Liver (tissue), 3 donors: ENCODE results near the gene PDE6B.

Experiments used
- ATF3 ChIP-seq: IDR thresholded peaks from 2 replicates; pipeline ENCODE4 v1.6.1; 2016; ENCODE audit warnings: antibody characterized with exemption
- CTCF ChIP-seq: fragments of 150-350 bp; IDR thresholded peaks from 2 replicates; pipeline ENCODE4 v1.5.1; 2017; ENCODE audit warnings: improper control_type of control experiment, low read depth, low read length; ENCODE audit not compliant: missing input control
- ZBTB33 ChIP-seq: IDR thresholded peaks from 2 replicates; pipeline ENCODE4 v1.6.1; 2016; ENCODE audit warnings: antibody characterized with exemption
- donor health status: healthy.
- donor health status: healthy.

- TF ChIP-seq ATF3 (no peak), CTCF (no peak), ZBTB33 (no peak)
Measured at GRCh38 chr4:622071-622995, 3.0 kb upstream of the PDE6B start.
